Right lobe of liver (tissue), 4 donors: ENCODE measurements around the gene ARHGEF40.

Experiments
- POLR2A ChIP-seq: fragments of 450-650 bp; IDR thresholded peaks from one replicate; pipeline ENCODE4 v1.6.1; 2017; ENCODE audit warnings: antibody characterized with exemption, mild to moderate bottlenecking
- TF ChIP-seq, protein P1 (sequence below), 4 donors: fragments of 200-600 bp in 3 of 4; fragments of 450-650 bp in 1 of 4; IDR thresholded peaks; one replicate each; pipeline versions ENCODE4 v1.5.1 to v1.8.0; 2016 to 2022; ENCODE audit warnings: antibody characterized with exemption in 4 of 4, mild to moderate bottlenecking in 2 of 4
- donor health status: DM: no; HTN: no; CAD: no.
- donor health status: DM: no; HTN: no; CAD: no.
- donor health status: DM: no; HTN: yes; CAD: no.

- TF ChIP-seq POLR2A = no peak
- TF ChIP-seq, protein P1, sequence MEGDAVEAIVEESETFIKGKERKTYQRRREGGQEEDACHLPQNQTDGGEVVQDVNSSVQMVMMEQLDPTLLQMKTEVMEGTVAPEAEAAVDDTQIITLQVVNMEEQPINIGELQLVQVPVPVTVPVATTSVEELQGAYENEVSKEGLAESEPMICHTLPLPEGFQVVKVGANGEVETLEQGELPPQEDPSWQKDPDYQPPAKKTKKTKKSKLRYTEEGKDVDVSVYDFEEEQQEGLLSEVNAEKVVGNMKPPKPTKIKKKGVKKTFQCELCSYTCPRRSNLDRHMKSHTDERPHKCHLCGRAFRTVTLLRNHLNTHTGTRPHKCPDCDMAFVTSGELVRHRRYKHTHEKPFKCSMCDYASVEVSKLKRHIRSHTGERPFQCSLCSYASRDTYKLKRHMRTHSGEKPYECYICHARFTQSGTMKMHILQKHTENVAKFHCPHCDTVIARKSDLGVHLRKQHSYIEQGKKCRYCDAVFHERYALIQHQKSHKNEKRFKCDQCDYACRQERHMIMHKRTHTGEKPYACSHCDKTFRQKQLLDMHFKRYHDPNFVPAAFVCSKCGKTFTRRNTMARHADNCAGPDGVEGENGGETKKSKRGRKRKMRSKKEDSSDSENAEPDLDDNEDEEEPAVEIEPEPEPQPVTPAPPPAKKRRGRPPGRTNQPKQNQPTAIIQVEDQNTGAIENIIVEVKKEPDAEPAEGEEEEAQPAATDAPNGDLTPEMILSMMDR (IDR thresholded peaks at IDR 0.05) = no peak
Observed at GRCh38 chr14:21103411-21103709, 33.3 kb downstream of the ARHGEF40 start.
